GM12891 (cell line): ENCODE measurements around the gene DNAH5.

Experiments
- PAX5 ChIP-seq: IDR thresholded peaks from 2 replicates; pipeline ENCODE4 v1.6.1; 2011; ENCODE audit warnings: low read length, moderate library complexity, mild to moderate bottlenecking; ENCODE audit not compliant: insufficient read depth, severe bottlenecking
- POLR2A ChIP-seq: IDR thresholded peaks from 2 replicates; pipeline ENCODE4 v1.6.1; 2011; ENCODE audit warnings: low read depth, low read length, control low read depth
- POLR2AphosphoS5 ChIP-seq: IDR thresholded peaks from 2 replicates; pipeline ENCODE4 v1.6.1; 2011; ENCODE audit warnings: low read depth, low read length, control low read depth
- POU2F2 ChIP-seq: IDR thresholded peaks from 2 replicates; pipeline ENCODE4 v1.6.1; 2011; ENCODE audit warnings: low read depth, mild to moderate bottlenecking, control low read depth, low read length, moderate library complexity
- SPI1 ChIP-seq: IDR thresholded peaks from 2 replicates; pipeline ENCODE4 v1.6.1; 2011; ENCODE audit warnings: low read depth, low read length, control low read depth
- TAF1 ChIP-seq: IDR thresholded peaks from 2 replicates; pipeline ENCODE4 v1.6.1; 2011; ENCODE audit warnings: low read depth, low read length, control low read depth

DNA sequence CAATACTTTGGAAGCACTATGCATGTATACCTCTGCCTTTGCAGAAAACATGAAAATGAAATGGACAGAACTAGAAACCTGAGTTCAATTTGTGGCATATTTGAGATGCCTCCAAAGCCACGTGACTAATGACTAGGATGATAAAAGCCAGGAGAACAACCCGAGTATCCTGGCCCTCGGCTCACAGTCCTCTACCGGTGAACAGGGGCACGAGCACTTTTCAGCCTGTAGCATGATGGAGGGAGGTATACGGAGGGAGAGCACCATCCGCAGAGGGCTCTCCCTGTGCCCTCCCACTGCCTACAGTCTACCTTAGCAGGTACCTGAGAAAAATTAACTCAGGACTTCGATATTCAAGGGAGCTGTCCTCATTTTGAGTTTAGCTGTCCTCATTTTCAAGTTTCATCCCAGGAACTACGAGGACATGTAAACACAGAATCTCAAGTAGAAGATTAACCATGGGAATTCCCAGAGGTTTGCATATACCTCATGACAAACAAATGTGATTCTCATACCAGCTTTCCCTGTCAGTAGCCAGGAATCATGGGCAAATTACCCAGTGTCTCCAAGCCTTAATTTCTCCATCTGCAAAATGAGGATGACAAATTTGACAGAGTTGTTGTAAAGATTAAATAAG, 249.3 kb downstream of the DNAH5 start:
- no peak for TF ChIP-seq POLR2AphosphoS5
- TF ChIP-seq TAF1, result no peak
- no peak for TF ChIP-seq POLR2A
- no peak for TF ChIP-seq SPI1
- TF ChIP-seq PAX5, result no peak
- no peak for TF ChIP-seq POU2F2
